SKM-1 treated with dmso at 0.1 percent for 144 hours (cell line): ENCODE results near the gene TFCP2L1.

ENCODE experiments used
- DNase-seq: peaks from one replicate; lab custom pipeline; 2025; ENCODE audit not compliant: unreplicated experiment; lab: John Stamatoyannopoulos, UW

Gene TFCP2L1

DNA sequence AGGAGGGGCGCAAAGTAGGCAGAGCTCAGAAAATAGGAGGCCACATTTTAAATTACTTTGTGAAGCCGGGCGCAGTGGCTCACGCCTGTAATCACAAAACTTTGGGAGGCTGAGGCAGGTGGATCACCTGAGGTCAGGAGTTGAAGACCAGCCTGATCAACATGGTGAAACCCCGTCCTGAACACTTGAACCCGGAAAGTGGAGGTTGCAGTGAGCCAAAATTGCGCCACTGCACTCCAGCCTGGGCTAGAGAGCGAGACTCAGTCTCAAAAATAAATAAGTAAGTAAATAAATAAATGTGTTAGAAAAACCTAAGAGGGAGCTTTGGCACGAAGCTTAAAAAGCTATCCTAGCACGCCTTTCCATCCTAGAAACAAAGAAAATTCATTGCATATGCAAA is 105.5 kb downstream of the TFCP2L1 start:
- DNase-seq, result no peak

DNA sequence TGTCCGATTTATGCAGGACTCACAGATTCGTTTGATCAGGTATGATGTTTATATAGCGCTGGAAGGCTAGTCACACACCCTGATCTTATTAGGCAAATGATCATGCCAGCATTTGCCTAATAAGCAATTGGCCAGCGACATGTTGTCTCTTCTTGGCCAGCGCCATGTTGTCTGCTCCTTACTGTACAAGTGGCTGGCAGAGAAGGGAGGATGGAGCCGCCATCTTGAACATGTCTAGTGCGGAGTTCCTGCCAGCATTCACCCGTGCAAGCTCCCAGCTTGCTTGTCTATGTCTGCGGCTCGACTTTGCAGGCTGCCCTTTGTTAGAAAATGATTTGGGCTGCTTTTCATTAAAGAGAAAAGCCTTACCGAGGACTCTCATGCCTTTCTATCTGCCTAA is 106.3 kb downstream of the TFCP2L1 start:
- DNase-seq, result no peak

DNA sequence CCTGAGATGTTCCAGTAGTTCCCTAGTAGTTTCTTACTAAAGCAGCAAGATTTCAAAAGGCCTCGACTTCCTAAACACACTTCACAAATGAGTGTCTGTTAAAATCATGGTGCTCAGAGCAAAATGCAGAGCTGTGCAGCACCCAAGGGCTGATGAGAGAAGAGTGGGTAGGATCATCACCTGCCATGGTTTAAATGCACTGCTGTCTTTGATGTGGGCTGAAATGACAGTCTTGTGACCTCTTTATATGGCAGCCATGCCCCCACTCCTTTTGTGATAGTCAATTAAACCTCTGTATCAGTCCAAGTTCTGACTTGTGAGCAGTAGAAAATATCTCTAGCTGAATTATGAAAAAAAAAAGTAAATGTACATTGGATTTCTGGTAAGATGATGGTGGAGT is 107.1 kb downstream of the TFCP2L1 start:
- DNase-seq, result no peak

DNA sequence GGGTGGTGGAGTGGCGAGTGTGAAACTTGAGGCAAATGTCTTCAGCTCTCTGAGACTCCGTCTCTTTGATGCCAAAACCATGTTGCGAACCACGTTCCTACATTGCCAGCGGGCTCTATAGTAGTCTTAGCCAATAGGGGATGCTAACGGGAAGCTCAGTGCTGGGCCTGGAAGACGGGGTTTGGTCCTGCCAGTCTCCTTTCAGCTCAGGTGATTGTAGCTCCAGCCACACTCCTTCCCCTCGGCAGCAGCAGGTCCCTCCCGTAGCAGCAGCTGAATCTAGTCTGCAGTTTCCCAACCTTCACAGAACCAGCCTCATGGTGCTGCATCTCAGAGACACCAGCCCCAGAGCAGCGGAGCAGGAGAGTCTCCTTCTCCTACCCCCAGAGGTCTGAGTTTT is 109.7 kb downstream of the TFCP2L1 start:
- DNase-seq, result no peak

DNA sequence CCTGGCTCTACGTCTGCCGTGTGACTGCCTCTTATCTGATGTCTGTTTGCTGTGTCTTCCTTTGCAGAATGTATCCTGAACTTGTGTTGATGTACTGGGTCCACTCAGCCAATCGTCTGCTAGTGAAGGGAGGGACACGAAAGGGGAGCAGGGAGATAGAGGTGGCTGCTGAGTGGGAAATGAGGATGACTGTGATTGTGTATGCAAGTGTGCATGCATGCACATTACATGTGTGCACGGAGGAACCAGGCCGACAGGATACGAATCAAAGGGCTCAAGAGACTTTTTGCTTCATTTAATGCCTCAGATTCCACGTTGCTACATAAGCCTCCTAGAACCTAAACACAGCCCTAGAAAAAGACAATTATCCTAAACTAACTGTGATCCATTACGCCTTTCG is 111.2 kb downstream of the TFCP2L1 start:
- no peak for DNase-seq

DNA sequence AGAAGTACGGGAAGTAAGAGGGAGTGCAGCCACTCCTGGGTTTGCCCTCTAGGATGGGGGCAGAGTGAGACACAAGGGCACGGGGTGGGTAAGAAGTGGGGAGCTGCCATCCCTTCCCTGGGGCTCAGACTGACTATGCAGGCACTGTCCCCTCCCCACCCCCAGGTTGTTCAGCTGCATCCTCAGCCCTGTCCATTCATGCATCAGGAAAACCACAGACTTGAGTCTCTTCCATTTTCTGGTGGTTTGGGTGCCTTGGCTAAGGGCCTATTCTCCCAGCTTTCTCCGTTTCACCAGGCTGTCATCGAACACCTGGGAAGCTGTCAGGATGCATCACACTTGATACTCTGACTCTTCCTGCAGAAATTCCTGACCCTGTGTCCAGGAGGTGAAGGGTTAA is 111.9 kb downstream of the TFCP2L1 start:
- no peak for DNase-seq

DNA sequence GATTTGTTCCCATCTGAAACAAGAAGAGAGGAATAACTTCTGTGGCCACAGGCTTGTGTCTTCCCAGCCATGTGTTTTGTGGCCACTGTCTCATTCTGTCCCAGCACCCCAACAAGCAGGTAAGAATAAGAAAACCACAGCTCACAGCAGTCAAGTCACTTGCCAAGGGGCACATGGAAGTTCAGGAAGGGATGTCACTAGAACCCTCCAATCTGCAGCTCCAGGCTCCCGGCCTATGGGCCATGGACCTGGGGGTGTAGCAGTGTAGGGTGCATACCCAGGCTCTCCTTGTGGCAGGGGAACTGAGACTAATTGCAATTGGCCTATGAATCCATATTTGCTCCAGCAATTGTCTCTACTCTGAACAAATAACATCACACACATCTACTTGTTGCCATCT is 112.5 kb downstream of the TFCP2L1 start:
- no peak for DNase-seq

DNA sequence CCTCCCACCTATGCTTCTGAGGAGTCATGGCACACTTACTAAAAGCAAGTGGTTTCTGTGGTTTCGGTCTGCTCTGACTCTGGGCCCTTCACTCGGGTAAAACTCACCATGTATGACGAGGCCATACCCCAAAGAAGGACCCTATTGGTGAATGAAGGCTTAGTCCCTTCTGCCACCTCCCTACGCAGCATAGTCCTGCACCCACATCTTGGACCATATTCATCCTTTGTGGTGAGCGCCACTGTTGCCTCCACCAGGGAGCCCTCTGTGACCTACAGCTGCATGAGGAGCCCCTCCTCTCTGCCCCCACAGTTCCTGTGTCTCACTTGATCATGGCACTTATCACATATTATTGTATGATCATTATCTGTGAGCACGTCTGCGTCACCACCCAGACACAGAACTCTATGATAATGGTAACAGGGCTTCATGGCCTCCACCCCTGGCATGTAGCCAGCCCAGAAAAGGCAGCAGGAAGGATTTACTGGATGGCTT is 113.3 kb downstream of the TFCP2L1 start:
- no peak for DNase-seq

DNA sequence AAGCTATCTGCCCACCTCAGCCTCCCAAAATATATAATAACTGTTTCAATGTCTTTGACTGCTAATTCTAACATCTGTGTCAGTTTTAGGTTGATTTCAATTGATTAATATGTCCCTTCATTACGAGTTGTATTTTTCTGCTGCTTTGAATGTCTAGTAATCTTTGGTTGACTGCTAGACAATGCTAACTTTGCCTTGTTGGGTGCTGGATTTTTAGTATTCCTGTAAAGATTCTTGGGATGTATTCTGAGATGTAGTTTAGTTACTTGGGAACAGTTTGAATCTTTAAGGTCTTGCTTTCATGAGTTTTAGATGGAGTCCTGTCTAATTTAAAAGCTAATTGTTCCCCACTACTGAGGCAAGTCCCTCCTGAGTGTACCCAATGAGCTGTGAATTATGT is 114.4 kb downstream of the TFCP2L1 start:
- DNase-seq, result no peak

DNA sequence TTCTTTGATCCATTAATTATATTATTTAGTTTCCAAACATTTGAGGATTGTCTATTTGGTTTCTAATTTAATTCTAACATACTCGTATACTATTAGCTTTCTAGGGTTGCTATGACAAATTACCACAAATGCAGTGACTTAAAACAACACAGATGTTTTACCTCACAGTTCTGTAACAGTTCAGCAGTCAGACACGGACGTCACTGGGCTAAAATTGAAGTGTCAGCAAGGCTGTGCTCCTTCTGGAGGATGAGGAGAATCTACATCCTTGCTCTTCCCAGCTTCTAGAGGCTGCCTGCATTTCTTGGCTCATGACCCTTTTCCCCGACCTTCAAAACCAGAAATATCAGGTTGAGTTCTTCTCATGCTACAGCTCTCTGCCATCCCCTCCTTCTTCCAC is 117.6 kb downstream of the TFCP2L1 start:
- no peak for DNase-seq
